Keratinocyte (primary cell): ENCODE measurements around the gene MAN1C1. TPM values are rescaled to one million over a fixed set of nuclear protein-coding genes. Genes with fewer than 3 reads are reported as not detected.

Experiments
- DNase-seq: peaks from one replicate; pipeline ENCODE4 v3.0.0-alpha.2; 2011; ENCODE audit warnings: low read depth, missing footprints, low spot score
- FAIRE-seq: peaks from 2 replicates; lab custom pipeline; 2011; peaks lifted over from hg19 to GRCh38; lab: Jason Lieb, UNC
- H2AFZ ChIP-seq: 2 replicates; pipeline ENCODE4 v1.6.0; 2012; ENCODE audit warnings: low read length, control low read depth, inconsistent platforms; ENCODE audit not compliant: control insufficient read depth
- H3K27ac ChIP-seq: 2 replicates; pipeline ENCODE4 v1.5.1; 2011; ENCODE audit warnings: low read length; ENCODE audit not compliant: control insufficient read depth, insufficient read depth
- H3K27me3 ChIP-seq: 3 replicates; pipeline ENCODE4 v1.6.0; 2011; ENCODE audit warnings: low read length; ENCODE audit not compliant: control insufficient read depth, insufficient read depth; ENCODE audit errors: extremely low read depth
- H3K36me3 ChIP-seq, 2 experiments: 2 replicates in 1 of 2; 3 replicates in 1 of 2; pipeline ENCODE4 v1.5.1; 2011; ENCODE audit warnings: low read length in 2 of 2, mild to moderate bottlenecking in 1 of 2; ENCODE audit not compliant: control insufficient read depth in 2 of 2, insufficient read depth in 2 of 2; ENCODE audit errors: extremely low read depth in 1 of 2
- H3K4me1 ChIP-seq: 3 replicates; pipeline ENCODE4 v1.5.1; 2011; ENCODE audit warnings: low read length; ENCODE audit not compliant: control insufficient read depth, insufficient read depth; ENCODE audit errors: extremely low read depth
- H3K4me2 ChIP-seq: 3 replicates; pipeline ENCODE4 v1.6.0; 2011; ENCODE audit warnings: low read depth, low read length; ENCODE audit not compliant: control insufficient read depth, insufficient read depth; ENCODE audit errors: extremely low read depth
- H3K4me3 ChIP-seq, 3 experiments: fragments of 200-600 bp in 1 of 3; sonication (generic) in 1 of 3; 2 replicates in 2 of 3; 3 replicates in 1 of 3; pipeline ENCODE4 v1.5.1; 2011 to 2016; ENCODE audit warnings: low read length in 3 of 3, mild to moderate bottlenecking in 3 of 3, control low read depth in 2 of 3, inconsistent platforms in 1 of 3, low read depth in 1 of 3, mixed read lengths in 1 of 3, mixed run types in 1 of 3, moderate library complexity in 1 of 3; ENCODE audit not compliant: control insufficient read depth in 2 of 3, insufficient read depth in 2 of 3; ENCODE audit errors: extremely low read depth in 1 of 3
- H3K79me2 ChIP-seq: 2 replicates; pipeline ENCODE4 v1.6.0; 2012; ENCODE audit warnings: low read length; ENCODE audit not compliant: control insufficient read depth, insufficient read depth
- H3K9ac ChIP-seq: 3 replicates; pipeline ENCODE4 v1.6.0; 2011; ENCODE audit warnings: low read length; ENCODE audit not compliant: control insufficient read depth, insufficient read depth; ENCODE audit errors: extremely low read depth
- H3K9me1 ChIP-seq: 3 replicates; pipeline ENCODE4 v1.6.0; 2011; ENCODE audit warnings: low read length; ENCODE audit not compliant: control insufficient read depth, insufficient read depth; ENCODE audit errors: extremely low read depth
- H3K9me3 ChIP-seq: 2 replicates; pipeline ENCODE4 v1.5.1; 2012; ENCODE audit warnings: low read depth, low read length; ENCODE audit not compliant: control insufficient read depth
- H4K20me1 ChIP-seq: 3 replicates; pipeline ENCODE4 v1.6.0; 2011; ENCODE audit warnings: low read length; ENCODE audit not compliant: control insufficient read depth, insufficient read depth; ENCODE audit errors: extremely low read depth
- EZH2 ChIP-seq: IDR thresholded peaks from one replicate; pipeline ENCODE4 v1.6.1; 2012; ENCODE audit warnings: inconsistent platforms, mild to moderate bottlenecking, low read length, moderate library complexity
- dilution Hi-C: fragments of 300-500 bp; cut with MboI; formaldehyde crosslinking; loops from one replicate; pipeline ENCODE4 v1.7.0; 2020; ENCODE audit warnings: low sequenced_read_pairs; ENCODE audit not compliant: extremely low pct_ligation_motif_present
- polyA plus RNA-seq, 5 experiments: library from polyadenylated mRNA; depleted of rRNA in 3 of 5; stranded (reverse) in 3 of 5; stranded (forward) in 1 of 5; unstranded in 1 of 5; fragments of >200 nt; gene quantifications; 1 replicate in 1 of 5; 2 replicates in 3 of 5; 3 replicates in 1 of 5; pipeline versions ENCODE4 v1.2.1 to v1.2.3, GENCODE V29; 2011 to 2012; ENCODE audit warnings: missing spikeins in 2 of 5, low read depth in 1 of 5, low replicate concordance in 1 of 5
- TF ChIP-seq, protein P1 (sequence below), 3 experiments: IDR thresholded peaks in 1 of 3; conservative IDR thresholded peaks in 1 of 3; optimal IDR thresholded peaks in 1 of 3; 2 replicates in 2 of 3; 3 replicates in 1 of 3; pipeline versions ENCODE3 to v1.5.1; 2011; ENCODE audit warnings: low read length in 3 of 3, mild to moderate bottlenecking in 3 of 3, moderate library complexity in 2 of 3, control low read depth in 1 of 3, inconsistent platforms in 1 of 3; ENCODE audit not compliant: insufficient read depth in 2 of 3; ENCODE audit errors: extremely low read depth in 1 of 3

Gene MAN1C1
- polyA plus RNA-seq, 1 donor (not counting 4 experiments of a cell fraction or from before 2014, with no cell fraction given) = 0.07 TPM

GRCh38 chr1:25815208-25816111, 198.9 kb downstream of the MAN1C1 start:
- dilution Hi-C loops = no loop called here
- Histone ChIP-seq H3K4me2 (no peak overlapping the region), H3K9me3 (no peaks in the 10 kb centered on the region), H4K20me1 (no peaks in the 10 kb centered on the region), H3K27me3 (no peaks in the 10 kb centered on the region), H3K4me3 (no peak overlapping the region), H3K36me3 (peaks cover 3 to 20% of the 10 kb centered on the region in 2 experiments), H3K27ac (no peak overlapping the region), H2AFZ (no peak overlapping the region), H3K79me2 (peaks cover under 1% of the 10 kb centered on the region), H3K4me1 (peaks cover 16% of the 10 kb centered on the region), H3K9ac (no peak overlapping the region), H3K9me1 (peaks cover 2% of the 10 kb centered on the region)
- no peak for TF ChIP-seq EZH2
- TF ChIP-seq, protein P1, sequence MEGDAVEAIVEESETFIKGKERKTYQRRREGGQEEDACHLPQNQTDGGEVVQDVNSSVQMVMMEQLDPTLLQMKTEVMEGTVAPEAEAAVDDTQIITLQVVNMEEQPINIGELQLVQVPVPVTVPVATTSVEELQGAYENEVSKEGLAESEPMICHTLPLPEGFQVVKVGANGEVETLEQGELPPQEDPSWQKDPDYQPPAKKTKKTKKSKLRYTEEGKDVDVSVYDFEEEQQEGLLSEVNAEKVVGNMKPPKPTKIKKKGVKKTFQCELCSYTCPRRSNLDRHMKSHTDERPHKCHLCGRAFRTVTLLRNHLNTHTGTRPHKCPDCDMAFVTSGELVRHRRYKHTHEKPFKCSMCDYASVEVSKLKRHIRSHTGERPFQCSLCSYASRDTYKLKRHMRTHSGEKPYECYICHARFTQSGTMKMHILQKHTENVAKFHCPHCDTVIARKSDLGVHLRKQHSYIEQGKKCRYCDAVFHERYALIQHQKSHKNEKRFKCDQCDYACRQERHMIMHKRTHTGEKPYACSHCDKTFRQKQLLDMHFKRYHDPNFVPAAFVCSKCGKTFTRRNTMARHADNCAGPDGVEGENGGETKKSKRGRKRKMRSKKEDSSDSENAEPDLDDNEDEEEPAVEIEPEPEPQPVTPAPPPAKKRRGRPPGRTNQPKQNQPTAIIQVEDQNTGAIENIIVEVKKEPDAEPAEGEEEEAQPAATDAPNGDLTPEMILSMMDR (optimal IDR thresholded peaks at IDR 0.05 in 1 of 3, IDR thresholded peaks at IDR 0.05 in 1 of 3, conservative IDR thresholded peaks at IDR 0.05 in 1 of 3; ENCODE audit: extremely low read depth in 1 of 3, insufficient read depth in 2 of 3, low read length in 3 of 3) = no peak
- FAIRE-seq (no peak), DNase-seq (no peak)

DNA sequence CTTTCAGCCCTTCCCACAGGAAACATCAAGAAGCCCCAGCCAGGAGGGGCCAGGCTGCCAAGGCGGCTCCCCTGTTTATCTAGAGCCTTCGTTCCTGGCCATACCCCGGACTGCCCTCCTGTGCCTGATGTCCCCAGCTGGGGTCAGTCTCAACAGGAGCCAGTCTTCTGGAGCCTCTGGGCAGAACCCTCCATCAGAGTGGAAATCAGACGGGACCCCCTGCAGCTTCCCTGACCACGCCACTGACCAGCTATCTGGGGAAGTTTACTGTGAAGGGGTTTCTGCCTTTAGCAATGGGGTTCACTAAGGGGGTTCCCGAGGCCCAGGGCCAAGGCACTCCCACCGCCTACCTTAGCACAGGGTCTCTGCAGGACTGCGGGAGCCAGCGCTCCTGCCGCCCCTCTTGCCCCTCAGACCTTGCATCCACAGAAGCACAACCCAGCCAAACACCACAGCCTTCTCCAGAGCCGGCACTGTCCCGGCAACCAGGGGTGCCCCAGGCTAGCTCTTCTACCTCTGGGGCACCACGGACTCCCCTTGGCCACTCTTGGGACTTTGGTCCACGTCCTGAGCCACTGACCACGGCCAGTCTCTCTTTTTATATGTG, 199.6 kb downstream of the MAN1C1 start:
- Histone ChIP-seq H3K79me2 (peaks cover 8% of the 10 kb centered on the region), H3K4me1 (peaks cover 21% of the 10 kb centered on the region), H4K20me1 (no peaks in the 10 kb centered on the region), H3K27ac (no peak overlapping the region), H3K9me1 (peaks cover 2% of the 10 kb centered on the region), H3K4me3 (no peak overlapping the region), H2AFZ (no peak overlapping the region), H3K36me3 (peaks cover 0 to 18% of the 10 kb centered on the region in 2 experiments), H3K9me3 (no peaks in the 10 kb centered on the region), H3K4me2 (no peak overlapping the region), H3K27me3 (no peaks in the 10 kb centered on the region), H3K9ac (no peak overlapping the region)
- no peak for FAIRE-seq
- TF ChIP-seq, protein P1 (optimal IDR thresholded peaks at IDR 0.05 in 1 of 3, IDR thresholded peaks at IDR 0.05 in 1 of 3, conservative IDR thresholded peaks at IDR 0.05 in 1 of 3; ENCODE audit: extremely low read depth in 1 of 3, insufficient read depth in 2 of 3, low read length in 3 of 3) = no peak
- no peak for TF ChIP-seq EZH2
- DNase-seq = no peak
- dilution Hi-C loops = no loop called here
